GM19395 (cell line): ENCODE results near the gene ASXL2.
"Not testable (repeated sequence)": the region's sequence is repeated elsewhere in the genome, so short reads cannot be mapped to it uniquely, and the experiment has no call there.

Experiments
- ATAC-seq: cut with Tn5 transposase; IDR thresholded peaks from one replicate; pipeline ENCODE4 v1.9.1; 2021; ENCODE audit warnings: mild to moderate bottlenecking, moderate library complexity; ENCODE audit not compliant: unreplicated experiment

The ASXL2 gene

GRCh38 chr2:25838152-25838756, 40.0 kb downstream of the ASXL2 start:
- no peak for ATAC-seq

- no peak for ATAC-seq
Measured at GRCh38 chr2:25835906-25836305, 42.4 kb downstream of the ASXL2 start.

- ATAC-seq = no peak
Measured at GRCh38 chr2:25833566-25833965, 44.7 kb downstream of the ASXL2 start.

- ATAC-seq = no peak
Measured at GRCh38 chr2:25832897-25833296, 45.4 kb downstream of the ASXL2 start.

- no peak for ATAC-seq
Measured at GRCh38 chr2:25831746-25832449, 46.4 kb downstream of the ASXL2 start.

GRCh38 chr2:25829828-25830227, 48.5 kb downstream of the ASXL2 start:
- ATAC-seq = no peak

- no peak for ATAC-seq
Measured at GRCh38 chr2:25829377-25829704, 48.9 kb downstream of the ASXL2 start.

GRCh38 chr2:25828532-25829376, 49.5 kb downstream of the ASXL2 start:
- not testable (repeated sequence) for ATAC-seq

- no peak for ATAC-seq
Measured at GRCh38 chr2:25825238-25825637, 53.0 kb downstream of the ASXL2 start.

- no peak for ATAC-seq
Measured at GRCh38 chr2:25824718-25825117, 53.6 kb downstream of the ASXL2 start.

GRCh38 chr2:25824216-25824615, 54.1 kb downstream of the ASXL2 start:
- no peak for ATAC-seq

GRCh38 chr2:25822190-25823117, 55.8 kb downstream of the ASXL2 start:
- ATAC-seq = no peak

- no peak for ATAC-seq
Measured at GRCh38 chr2:25821225-25822056, 56.8 kb downstream of the ASXL2 start.

GRCh38 chr2:25819597-25820039, 58.7 kb downstream of the ASXL2 start:
- no peak for ATAC-seq

- ATAC-seq = peak; percentile 66
Measured at GRCh38 chr2:25817630-25818029, 60.7 kb downstream of the ASXL2 start.

GRCh38 chr2:25817006-25817405, 61.3 kb downstream of the ASXL2 start:
- no peak for ATAC-seq

- no peak for ATAC-seq
Measured at GRCh38 chr2:25816249-25816648, 62.0 kb downstream of the ASXL2 start.

GRCh38 chr2:25814681-25815080, 63.6 kb downstream of the ASXL2 start:
- ATAC-seq = no peak

GRCh38 chr2:25810428-25810827, 67.9 kb downstream of the ASXL2 start:
- ATAC-seq = no peak

- ATAC-seq = no peak
Measured at GRCh38 chr2:25809646-25810045, 68.6 kb downstream of the ASXL2 start.
